Progenitor cell of endocrine pancreas (in vitro differentiated cells): ENCODE data around the gene CTBP1. TPM values are rescaled to one million over a fixed set of nuclear protein-coding genes. Genes with fewer than 3 reads are reported as not detected.

Source experiments
- DNase-seq: peaks from one replicate; pipeline ENCODE4 v3.0.0; 2021; ENCODE audit warnings: low spot score; ENCODE audit not compliant: unreplicated experiment
- H3K27ac Mint-ChIP-seq: 2 replicates; pipeline ENCODE4 v1.8.0; 2021; ENCODE audit warnings: mild to moderate bottlenecking, moderate library complexity, mixed read lengths
- H3K27me3 Mint-ChIP-seq: 2 replicates; pipeline ENCODE4 v1.8.0; 2021; ENCODE audit warnings: mixed read lengths
- H3K36me3 Mint-ChIP-seq: 2 replicates; pipeline ENCODE4 v1.8.0; 2022; ENCODE audit warnings: mixed read lengths; ENCODE audit not compliant: insufficient read depth
- H3K4me1 Mint-ChIP-seq: 2 replicates; pipeline ENCODE4 v1.8.0; 2021; ENCODE audit warnings: low read depth, mixed read lengths
- H3K4me3 Mint-ChIP-seq: 2 replicates; pipeline ENCODE4 v1.8.0; 2021; ENCODE audit warnings: low read depth, mild to moderate bottlenecking, moderate library complexity, mixed read lengths
- H3K9me3 Mint-ChIP-seq: 2 replicates; pipeline ENCODE4 v1.8.0; 2021; ENCODE audit warnings: low read depth, mixed read lengths
- CTCF ChIP-seq: fragments of 200-600 bp; sonication (generic); IDR thresholded peaks from one replicate; pipeline ENCODE4 v1.5.0; 2021; ENCODE audit warnings: antibody characterized with exemption, mild to moderate bottlenecking; ENCODE audit not compliant: unreplicated experiment
- total RNA-seq: library from RNA; stranded (reverse); gene quantifications from 2 replicates; pipeline ENCODE4 v1.2.1, GENCODE V29; 2021

CTBP1 gene
- total RNA-seq, 1 donor from 2014 or later = 199 TPM

DNA sequence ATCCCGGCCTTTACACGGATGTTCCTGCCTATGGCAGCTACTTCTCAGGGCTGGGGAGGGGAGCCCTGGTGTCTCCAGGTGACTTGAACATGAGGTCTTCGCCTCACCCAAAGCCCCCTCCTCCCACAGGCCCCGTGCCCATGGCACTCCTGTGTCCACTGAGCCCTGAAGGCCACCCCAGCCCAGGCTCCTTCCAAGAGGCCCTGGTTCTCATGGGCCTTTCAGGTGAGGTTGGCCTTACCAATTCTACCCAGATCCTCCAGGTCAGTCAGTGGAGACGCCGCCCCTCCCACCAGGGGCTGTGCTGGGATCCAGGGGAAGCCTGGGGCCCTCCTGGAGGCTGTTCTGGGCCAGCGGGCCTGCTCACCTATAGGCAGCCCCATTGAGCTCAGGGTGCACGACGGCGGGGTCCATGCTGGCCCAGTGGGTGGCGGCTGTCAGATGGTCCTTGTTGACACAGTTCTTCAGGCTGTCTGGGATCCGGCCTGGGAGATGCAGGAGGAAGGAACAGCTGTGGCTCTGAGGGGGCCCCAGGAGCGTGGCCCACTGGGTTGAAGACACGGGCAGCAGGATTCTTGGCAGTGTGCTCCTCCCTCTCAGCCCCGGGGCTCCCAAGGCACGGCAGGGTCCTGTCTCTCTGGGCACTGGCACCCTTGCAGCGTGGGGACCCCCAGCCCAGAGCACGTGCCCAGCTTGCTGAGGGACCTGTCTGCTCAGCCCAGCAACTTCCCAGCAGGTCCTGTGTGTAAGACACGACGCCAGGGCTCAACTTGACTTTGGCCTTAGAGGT is 36.2 kb downstream of the CTBP1 start:
- H3K4me1 Mint-ChIP-seq = no peaks in the 10 kb centered on the region
- DNase-seq = no peak
- no peak overlapping the region for H3K27ac Mint-ChIP-seq
- no peak for TF ChIP-seq CTCF
- H3K4me3 Mint-ChIP-seq = no peak overlapping the region
- H3K27me3 Mint-ChIP-seq = no peaks in the 10 kb centered on the region
- peaks cover 5% of the 10 kb centered on the region for H3K36me3 Mint-ChIP-seq
- no peaks in the 10 kb centered on the region for H3K9me3 Mint-ChIP-seq

DNA sequence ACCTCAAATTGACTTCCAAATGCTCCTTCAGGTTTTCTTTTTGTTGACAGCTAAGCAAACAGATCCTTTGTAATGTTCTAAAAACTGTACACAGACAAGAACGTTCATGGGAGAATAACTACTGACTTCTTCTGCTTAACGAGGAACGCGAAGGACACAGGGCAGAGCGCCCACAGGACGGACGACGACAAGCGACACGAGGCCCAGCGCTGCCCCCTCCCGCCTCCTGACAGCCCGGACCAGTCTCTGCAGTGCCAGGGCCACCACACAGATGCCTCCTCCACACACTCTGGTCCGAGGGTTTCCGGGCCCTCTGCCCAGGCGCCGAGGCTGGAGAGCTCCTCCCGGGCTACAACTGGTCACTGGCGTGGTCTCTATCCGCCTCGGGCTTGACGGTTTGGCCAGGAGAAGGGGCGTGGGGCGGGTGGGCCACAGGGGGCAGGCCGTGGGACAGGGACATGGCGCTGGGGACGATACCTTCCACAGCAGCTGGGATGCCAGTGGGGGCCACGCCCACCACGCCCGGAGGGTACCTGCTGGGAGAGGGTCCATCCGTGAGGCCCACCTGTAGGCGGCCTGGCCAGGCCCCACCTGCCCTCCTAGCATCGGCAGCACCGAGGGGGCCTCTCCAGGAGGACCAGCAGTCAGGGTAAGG is 36.9 kb downstream of the CTBP1 start:
- Mint-ChIP-seq H3K27me3 (no peaks in the 10 kb centered on the region), H3K36me3 (peaks cover 3% of the 10 kb centered on the region), H3K4me3 (no peak overlapping the region), H3K27ac (no peak overlapping the region), H3K9me3 (no peaks in the 10 kb centered on the region), H3K4me1 (no peaks in the 10 kb centered on the region)
- no peak for TF ChIP-seq CTCF
- no peak for DNase-seq

- Mint-ChIP-seq H3K27ac (no peak overlapping the region), H3K27me3 (no peaks in the 10 kb centered on the region), H3K4me3 (no peak overlapping the region), H3K4me1 (no peaks in the 10 kb centered on the region), H3K36me3 (peaks cover 3% of the 10 kb centered on the region), H3K9me3 (no peaks in the 10 kb centered on the region)
- TF ChIP-seq CTCF = no peak
- DNase-seq = no peak
Measured at GRCh38 chr4:1211371-1211770, 37.6 kb downstream of the CTBP1 start.

DNA sequence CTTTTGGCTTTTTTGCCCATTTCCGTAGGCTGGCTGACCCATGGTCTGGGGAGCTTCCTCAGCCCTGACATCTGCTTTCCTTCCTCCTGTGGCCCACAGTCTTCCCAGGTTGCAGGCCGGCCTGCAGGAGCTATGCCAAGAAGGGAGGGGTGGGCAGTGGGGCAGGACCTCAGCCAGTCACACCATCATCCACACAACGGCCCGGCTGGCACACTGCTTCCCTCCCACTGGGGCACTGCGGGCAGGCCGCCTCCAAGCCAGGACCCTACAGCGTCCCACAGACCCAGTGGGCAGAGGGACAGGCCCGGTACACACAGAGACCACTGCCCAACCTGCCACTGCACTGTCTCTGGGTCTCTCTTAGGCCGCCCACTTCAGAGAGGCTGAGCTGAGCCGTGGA is 38.0 kb downstream of the CTBP1 start:
- TF ChIP-seq CTCF = no peak
- Mint-ChIP-seq H3K9me3 (no peaks in the 10 kb centered on the region), H3K36me3 (peaks cover 3% of the 10 kb centered on the region), H3K4me3 (no peak overlapping the region), H3K27me3 (no peaks in the 10 kb centered on the region), H3K27ac (no peak overlapping the region), H3K4me1 (no peaks in the 10 kb centered on the region)
- DNase-seq = no peak

DNA sequence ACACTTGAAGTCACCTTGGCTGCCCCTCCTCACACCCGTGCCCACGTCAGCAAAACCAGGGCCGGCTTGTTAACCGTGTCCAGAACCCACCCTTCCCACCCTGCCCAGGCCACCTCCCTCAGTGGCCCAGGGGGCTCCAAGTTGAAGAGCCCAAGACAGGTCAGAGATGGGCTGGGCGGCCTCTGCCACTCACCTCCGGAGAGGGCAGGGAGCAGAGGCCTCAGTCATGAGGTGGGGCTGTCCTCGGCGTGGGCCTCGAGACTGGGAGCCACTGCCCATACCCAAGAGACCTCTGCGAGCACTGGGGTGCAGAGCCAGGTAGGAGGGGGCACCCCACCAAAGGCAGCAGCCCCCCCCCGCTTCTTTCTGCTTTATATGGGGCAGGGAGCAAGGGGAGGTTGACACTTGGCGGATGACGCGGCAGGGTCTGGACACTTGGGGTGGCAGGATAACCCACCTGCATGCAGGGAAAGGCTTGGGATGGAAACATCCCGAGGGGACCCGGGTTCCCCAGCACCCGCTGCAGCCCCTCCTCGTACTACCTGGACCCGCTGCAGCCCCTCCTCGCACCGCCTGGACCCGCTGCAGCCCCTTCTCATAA is 38.6 kb downstream of the CTBP1 start:
- H3K36me3 Mint-ChIP-seq = peaks cover 3% of the 10 kb centered on the region
- H3K27ac Mint-ChIP-seq = no peak overlapping the region
- no peaks in the 10 kb centered on the region for H3K27me3 Mint-ChIP-seq
- H3K4me1 Mint-ChIP-seq = no peaks in the 10 kb centered on the region
- H3K9me3 Mint-ChIP-seq = no peaks in the 10 kb centered on the region
- DNase-seq = no peak
- no peak for TF ChIP-seq CTCF
- H3K4me3 Mint-ChIP-seq = no peak overlapping the region
